ENCODE results near the gene COL19A1.

DNA sequence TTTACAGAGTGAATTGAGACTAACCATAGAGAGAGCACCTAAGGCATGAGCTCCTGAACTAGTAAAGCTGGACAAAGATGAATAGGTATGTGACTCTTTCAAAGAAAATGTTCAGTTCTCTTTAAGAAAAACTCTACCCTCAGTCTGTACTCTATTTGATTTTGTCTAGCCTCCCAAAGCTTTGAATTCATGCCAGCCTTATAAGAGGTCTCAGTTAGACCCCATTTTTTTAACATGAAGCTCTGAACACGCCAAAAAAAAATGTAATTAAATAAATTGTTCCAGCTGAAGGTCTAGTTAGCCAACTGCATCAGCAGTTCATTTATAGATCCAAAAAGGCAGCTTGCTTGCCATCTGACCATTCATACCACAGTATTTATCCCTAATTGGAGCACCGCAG, 365.0 kb downstream of the COL19A1 start:
- TF ChIP-seq, protein P1, sequence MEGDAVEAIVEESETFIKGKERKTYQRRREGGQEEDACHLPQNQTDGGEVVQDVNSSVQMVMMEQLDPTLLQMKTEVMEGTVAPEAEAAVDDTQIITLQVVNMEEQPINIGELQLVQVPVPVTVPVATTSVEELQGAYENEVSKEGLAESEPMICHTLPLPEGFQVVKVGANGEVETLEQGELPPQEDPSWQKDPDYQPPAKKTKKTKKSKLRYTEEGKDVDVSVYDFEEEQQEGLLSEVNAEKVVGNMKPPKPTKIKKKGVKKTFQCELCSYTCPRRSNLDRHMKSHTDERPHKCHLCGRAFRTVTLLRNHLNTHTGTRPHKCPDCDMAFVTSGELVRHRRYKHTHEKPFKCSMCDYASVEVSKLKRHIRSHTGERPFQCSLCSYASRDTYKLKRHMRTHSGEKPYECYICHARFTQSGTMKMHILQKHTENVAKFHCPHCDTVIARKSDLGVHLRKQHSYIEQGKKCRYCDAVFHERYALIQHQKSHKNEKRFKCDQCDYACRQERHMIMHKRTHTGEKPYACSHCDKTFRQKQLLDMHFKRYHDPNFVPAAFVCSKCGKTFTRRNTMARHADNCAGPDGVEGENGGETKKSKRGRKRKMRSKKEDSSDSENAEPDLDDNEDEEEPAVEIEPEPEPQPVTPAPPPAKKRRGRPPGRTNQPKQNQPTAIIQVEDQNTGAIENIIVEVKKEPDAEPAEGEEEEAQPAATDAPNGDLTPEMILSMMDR (conservative IDR thresholded peaks at IDR 0.05; ENCODE audit: low read length) = no peak
- no peak for TF ChIP-seq EZH2phosphoT487 (IDR thresholded peaks at IDR 0.05; ENCODE audit: borderline replicate concordance, low read depth, low read length)
